H9 (cell line): ENCODE results near the gene SPCS3. TPM values are rescaled to one million over a fixed set of nuclear protein-coding genes. Genes with fewer than 3 reads are reported as not detected.
A peak's percentile ranks its signal among the peaks of the same experiment; 100 is the strongest.

ENCODE experiments used
- DNase-seq: peaks from one replicate; pipeline ENCODE4 v3.0.0-alpha.2; 2017
- H2AFZ ChIP-seq: one replicate; pipeline ENCODE4 v1.6.1; 2013; ENCODE audit warnings: mild to moderate bottlenecking, low read length, control low read depth, moderate library complexity
- H2AK5ac ChIP-seq: 2 replicates; pipeline ENCODE4 v1.6.1; 2013; ENCODE audit warnings: low read length, control low read depth, mixed read lengths; ENCODE audit not compliant: insufficient read length
- H2BK120ac ChIP-seq: one replicate; pipeline ENCODE4 v1.6.1; 2013; ENCODE audit warnings: low read depth, mild to moderate bottlenecking, low read length, control low read depth, inconsistent platforms; ENCODE audit not compliant: poor library complexity, severe bottlenecking
- H2BK12ac ChIP-seq: 2 replicates; pipeline ENCODE4 v1.6.1; 2013; ENCODE audit warnings: low read length, control low read depth, mixed read lengths, low read depth; ENCODE audit not compliant: insufficient read length
- H2BK15ac ChIP-seq: 2 replicates; pipeline ENCODE4 v1.6.1; 2013; ENCODE audit warnings: low read depth, low read length, control low read depth
- H2BK20ac ChIP-seq: one replicate; pipeline ENCODE4 v1.6.1; 2013; ENCODE audit warnings: low read depth, mild to moderate bottlenecking, low read length, control low read depth, inconsistent platforms; ENCODE audit not compliant: poor library complexity, severe bottlenecking
- H2BK5ac ChIP-seq: 2 replicates; pipeline ENCODE4 v1.6.1; 2013; ENCODE audit warnings: low read length, control low read depth, mixed read lengths; ENCODE audit not compliant: insufficient read length
- H3K14ac ChIP-seq: 2 replicates; pipeline ENCODE4 v1.6.1; 2013; ENCODE audit warnings: low read length, control low read depth; ENCODE audit not compliant: insufficient read depth
- H3K18ac ChIP-seq: 2 replicates; pipeline ENCODE4 v1.6.1; 2013; ENCODE audit warnings: low read depth, mild to moderate bottlenecking, mixed read lengths, low read length, control low read depth; ENCODE audit not compliant: insufficient read length
- H3K23ac ChIP-seq: 2 replicates; pipeline ENCODE4 v1.6.1; 2013; ENCODE audit warnings: low read length, control low read depth, mixed read lengths, low read depth; ENCODE audit not compliant: insufficient read length
- H3K23me2 ChIP-seq: 2 replicates; pipeline ENCODE4 v1.6.1; 2013; ENCODE audit warnings: low read depth, mild to moderate bottlenecking, mixed read lengths, low read length, control low read depth; ENCODE audit not compliant: insufficient read length, poor library complexity, severe bottlenecking
- H3K27ac ChIP-seq: 2 replicates; pipeline ENCODE4 v1.5.1; 2013; ENCODE audit warnings: low read length, control low read depth, mixed read lengths, low read depth; ENCODE audit not compliant: insufficient read length
- H3K27me3 ChIP-seq: 2 replicates; pipeline ENCODE4 v1.6.1; 2013; ENCODE audit warnings: low read length, control low read depth, inconsistent platforms; ENCODE audit not compliant: insufficient read depth
- H3K4ac ChIP-seq: 2 replicates; pipeline ENCODE4 v1.6.1; 2013; ENCODE audit warnings: low read depth, mild to moderate bottlenecking, control low read depth, inconsistent platforms, low read length, moderate library complexity
- H3K4me1 ChIP-seq: 2 replicates; pipeline ENCODE4 v1.6.1; 2013; ENCODE audit warnings: low read length, control low read depth, inconsistent platforms; ENCODE audit not compliant: insufficient read depth
- H3K4me2 ChIP-seq: 2 replicates; pipeline ENCODE4 v1.6.1; 2013; ENCODE audit warnings: low read length, control low read depth, mixed read lengths; ENCODE audit not compliant: insufficient read length, insufficient read depth
- H3K56ac ChIP-seq: 2 replicates; pipeline ENCODE4 v1.6.1; 2013; ENCODE audit warnings: low read depth, mild to moderate bottlenecking, mixed read lengths, low read length, control low read depth; ENCODE audit not compliant: insufficient read length
- H3K79me1 ChIP-seq: 2 replicates; pipeline ENCODE4 v1.6.1; 2013; ENCODE audit warnings: low read depth, mild to moderate bottlenecking, moderate library complexity, low read length, control low read depth, inconsistent platforms; ENCODE audit not compliant: insufficient read depth, poor library complexity, severe bottlenecking
- H3K79me2 ChIP-seq: 2 replicates; pipeline ENCODE4 v1.6.1; 2013; ENCODE audit warnings: low read length, control low read depth, inconsistent platforms; ENCODE audit not compliant: insufficient read depth
- H3K9ac ChIP-seq: 2 replicates; pipeline ENCODE4 v1.6.1; 2013; ENCODE audit warnings: low read length, control low read depth, mixed read lengths; ENCODE audit not compliant: insufficient read length; ENCODE audit errors: extremely low read depth
- H3K9me3 ChIP-seq: one replicate; pipeline ENCODE4 v1.6.1; 2013; ENCODE audit warnings: low read depth, low read length, inconsistent platforms; ENCODE audit not compliant: control insufficient read depth
- H3T11ph ChIP-seq: one replicate; pipeline ENCODE4 v1.6.1; 2013; ENCODE audit warnings: mild to moderate bottlenecking, low read length, control low read depth, inconsistent platforms
- H4K20me1 ChIP-seq: one replicate; pipeline ENCODE4 v1.6.1; 2013; ENCODE audit not compliant: control insufficient read depth, insufficient read length, insufficient read depth
- H4K5ac ChIP-seq: 2 replicates; pipeline ENCODE4 v1.6.1; 2013; ENCODE audit warnings: low read depth, mild to moderate bottlenecking, mixed read lengths, low read length, control low read depth; ENCODE audit not compliant: insufficient read length
- H4K8ac ChIP-seq: replicated peaks from 2 replicates; pipeline ENCODE4 v1.6.1; 2013; ENCODE audit warnings: low read length, control low read depth, mixed read lengths, low read depth; ENCODE audit not compliant: insufficient read length
- H4K91ac ChIP-seq: 2 replicates; pipeline ENCODE4 v1.6.1; 2013; ENCODE audit warnings: low read depth, mild to moderate bottlenecking, moderate library complexity, mixed read lengths, low read length, control low read depth; ENCODE audit not compliant: insufficient read length
- H3K27ac Mint-ChIP-seq, 3 experiments: 2 replicates in 2 of 3; 3 replicates in 1 of 3; pipeline ENCODE4 v1.8.0; 2020 to 2021; ENCODE audit warnings: mixed read lengths in 3 of 3, mild to moderate bottlenecking in 1 of 3, moderate library complexity in 1 of 3
- H3K27me3 Mint-ChIP-seq: 2 replicates; pipeline ENCODE4 v1.8.0; 2021; ENCODE audit warnings: low read depth, mild to moderate bottlenecking, moderate library complexity, mixed read lengths
- H3K36me3 Mint-ChIP-seq, 3 experiments: 2 replicates in 2 of 3; 3 replicates in 1 of 3; pipeline ENCODE4 v1.8.0; 2020 to 2021; ENCODE audit warnings: low read depth in 3 of 3, mixed read lengths in 3 of 3; ENCODE audit not compliant: insufficient read depth in 1 of 3
- H3K4me1 Mint-ChIP-seq, 2 experiments: 2 replicates each; pipeline ENCODE4 v1.8.0; 2020; ENCODE audit warnings: mixed read lengths in 2 of 2
- H3K4me3 Mint-ChIP-seq, 2 experiments: 2 replicates in 1 of 2; 3 replicates in 1 of 2; pipeline ENCODE4 v1.8.0; 2020 to 2021; ENCODE audit warnings: mild to moderate bottlenecking in 2 of 2, mixed read lengths in 2 of 2, moderate library complexity in 1 of 2
- H3K9me3 Mint-ChIP-seq, 2 experiments: 2 replicates in 1 of 2; 3 replicates in 1 of 2; pipeline ENCODE4 v1.8.0; 2020; ENCODE audit warnings: mild to moderate bottlenecking in 2 of 2, mixed read lengths in 2 of 2, moderate library complexity in 1 of 2
- WGBS: extraction: QIAGEN DNeasy Blood & Tissue Kit; methylation state at CpG from one replicate; pipeline ENCODE4 v1.1.7; 2013; ENCODE audit warnings: missing lambda C conversion rate, low lambda C conversion rate, mixed read lengths; ENCODE audit not compliant: insufficient read length; ENCODE audit errors: extremely low coverage; 5-methylcytosine and 5-hydroxymethylcytosine counted together
- total RNA-seq: library from RNA; stranded (reverse); gene quantifications from 2 replicates; pipeline ENCODE4 v1.2.1, GENCODE V29; 2021
- TF ChIP-seq, protein P1 (sequence below): fragments of 200-600 bp; sonication (generic); conservative IDR thresholded peaks from 3 replicates; pipeline ENCODE4 v1.8.0; 2021; ENCODE audit warnings: antibody characterized with exemption, mild to moderate bottlenecking

Gene SPCS3
- total RNA-seq, 1 experiment from 2014 or later, result 113 TPM

DNA sequence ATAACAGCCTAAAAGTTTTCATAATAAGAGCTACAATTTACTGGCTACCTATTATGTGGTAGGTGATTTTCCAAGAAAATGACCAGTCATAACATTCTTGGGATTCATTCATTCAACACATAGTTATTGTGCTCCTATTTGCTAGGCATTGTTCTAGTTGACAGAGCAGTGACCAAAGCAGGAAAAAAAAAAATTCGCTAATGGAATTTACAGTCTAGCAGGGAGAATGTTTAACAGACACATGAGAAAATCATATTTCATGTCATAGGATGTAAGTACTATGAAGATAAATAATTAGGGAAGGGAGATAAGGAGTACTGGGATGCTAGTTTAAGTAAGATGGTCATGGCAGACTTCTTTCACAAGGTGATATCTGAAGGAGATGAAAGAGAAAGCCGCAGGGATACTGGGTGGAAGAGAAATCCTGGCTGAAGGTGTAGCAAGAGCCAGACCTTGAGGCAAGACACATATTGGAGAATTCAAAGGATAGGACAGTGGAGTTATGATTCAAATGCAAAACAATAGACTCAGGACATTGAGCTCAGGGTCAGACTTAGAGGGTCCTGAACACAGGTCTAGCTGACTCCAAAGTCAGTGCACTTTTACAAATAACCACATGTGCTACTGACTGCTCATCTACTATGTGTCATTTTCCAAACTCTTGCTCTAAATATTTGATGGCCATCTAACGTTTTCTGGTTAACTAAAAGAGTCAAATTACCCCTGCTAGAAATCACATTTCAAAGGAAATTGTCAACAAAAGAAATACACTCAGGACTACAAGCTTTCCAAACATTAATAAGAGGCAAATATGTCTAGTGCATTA, 20.4 kb downstream of the SPCS3 start:
- H3K4me3 Mint-ChIP-seq, result no peak overlapping the region
- no peaks in the 10 kb centered on the region for H3K4me1 ChIP-seq
- H3K27me3 ChIP-seq, result no peaks in the 10 kb centered on the region
- WGBS, result no CpG with 5 or more reads among the region's 3 CpGs
- no peak overlapping the region for H3K27ac ChIP-seq
- no peak overlapping the region for H3K4me2 ChIP-seq
- no peak overlapping the region for H2AK5ac ChIP-seq
- H3K9me3 Mint-ChIP-seq, result peaks cover 28% of the 10 kb centered on the region in 2 experiments
- peaks cover 8% of the 10 kb centered on the region for H3K9me3 ChIP-seq
- H3T11ph ChIP-seq, result no peak overlapping the region
- peak overlapping the region in 2 of 3 experiments; percentile 5 to 26; a peak in 2 of 7 replicates for H3K27ac Mint-ChIP-seq
- no peak overlapping the region for H2BK5ac ChIP-seq
- no peak overlapping the region for H2BK12ac ChIP-seq
- no peaks in the 10 kb centered on the region for H3K23me2 ChIP-seq
- no peak overlapping the region for H2BK120ac ChIP-seq
- H2AFZ ChIP-seq, result no peak overlapping the region
- no peak for DNase-seq
- peaks cover 9% of the 10 kb centered on the region in 2 experiments for H3K4me1 Mint-ChIP-seq
- H3K79me1 ChIP-seq, result no peaks in the 10 kb centered on the region
- no peaks in the 10 kb centered on the region for H4K20me1 ChIP-seq
- H3K4ac ChIP-seq, result no peak overlapping the region
- no peak overlapping the region for H4K91ac ChIP-seq
- no peaks in the 10 kb centered on the region for H3K27me3 Mint-ChIP-seq
- H4K8ac ChIP-seq, result no peak overlapping the region
- no peaks in the 10 kb centered on the region for H3K79me2 ChIP-seq
- no peak overlapping the region for H3K56ac ChIP-seq
- H4K5ac ChIP-seq, result no peak overlapping the region
- no peak overlapping the region for H3K14ac ChIP-seq
- no peak overlapping the region for H2BK15ac ChIP-seq
- no peak overlapping the region for H3K9ac ChIP-seq
- TF ChIP-seq, protein P1, sequence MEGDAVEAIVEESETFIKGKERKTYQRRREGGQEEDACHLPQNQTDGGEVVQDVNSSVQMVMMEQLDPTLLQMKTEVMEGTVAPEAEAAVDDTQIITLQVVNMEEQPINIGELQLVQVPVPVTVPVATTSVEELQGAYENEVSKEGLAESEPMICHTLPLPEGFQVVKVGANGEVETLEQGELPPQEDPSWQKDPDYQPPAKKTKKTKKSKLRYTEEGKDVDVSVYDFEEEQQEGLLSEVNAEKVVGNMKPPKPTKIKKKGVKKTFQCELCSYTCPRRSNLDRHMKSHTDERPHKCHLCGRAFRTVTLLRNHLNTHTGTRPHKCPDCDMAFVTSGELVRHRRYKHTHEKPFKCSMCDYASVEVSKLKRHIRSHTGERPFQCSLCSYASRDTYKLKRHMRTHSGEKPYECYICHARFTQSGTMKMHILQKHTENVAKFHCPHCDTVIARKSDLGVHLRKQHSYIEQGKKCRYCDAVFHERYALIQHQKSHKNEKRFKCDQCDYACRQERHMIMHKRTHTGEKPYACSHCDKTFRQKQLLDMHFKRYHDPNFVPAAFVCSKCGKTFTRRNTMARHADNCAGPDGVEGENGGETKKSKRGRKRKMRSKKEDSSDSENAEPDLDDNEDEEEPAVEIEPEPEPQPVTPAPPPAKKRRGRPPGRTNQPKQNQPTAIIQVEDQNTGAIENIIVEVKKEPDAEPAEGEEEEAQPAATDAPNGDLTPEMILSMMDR, result no peak
- peaks cover 14 to 29% (median 16%) of the 10 kb centered on the region in 3 experiments for H3K36me3 Mint-ChIP-seq
- H2BK20ac ChIP-seq, result no peak overlapping the region
- no peak overlapping the region for H3K23ac ChIP-seq
- no peak overlapping the region for H3K18ac ChIP-seq
